Endothelial cell of umbilical vein (primary cell): Measurements from ENCODE around the gene IP6K2. TPM values are rescaled to one million over a fixed set of nuclear protein-coding genes. Genes with fewer than 3 reads are reported as not detected.

Source experiments
- BruUV-seq: library from RNA; stranded (reverse); fragments of 400-500 nt; replicated peaks from 2 replicates; lab custom pipeline; 2021; lab: Mats Ljungman, UMichigan
- CTCF ChIA-PET: fragments of 300-600, 350-600 bp; sonication (Branson Sonifier 250); formaldehyde crosslinking; loops from one replicate; lab custom pipeline; 2021; ENCODE audit warnings: antibody characterized with exemption, inconsistent platforms; lab: Charles Lee
- POLR2A ChIA-PET: fragments of 300-600, 350-600 bp; sonication (Branson Sonifier 250); formaldehyde crosslinking; loops from one replicate; lab custom pipeline; 2021; ENCODE audit warnings: antibody characterized with exemption, inconsistent platforms; lab: Charles Lee
- DNase-seq: peaks from one replicate; pipeline ENCODE4 v3.0.0-alpha.2; 2011; ENCODE audit warnings: low read depth, low spot score
- FAIRE-seq: peaks from 2 replicates; lab custom pipeline; 2011; peaks lifted over from hg19 to GRCh38; lab: Jason Lieb, UNC
- H2AFZ ChIP-seq: 2 replicates; pipeline ENCODE4 v1.6.0; 2012; ENCODE audit warnings: low read depth, low read length, control low read depth, inconsistent platforms
- H3K27ac ChIP-seq: 2 replicates; pipeline ENCODE4 v1.5.1; 2011; ENCODE audit warnings: low read depth, mild to moderate bottlenecking, control low read depth, low read length, moderate library complexity; ENCODE audit not compliant: insufficient read depth
- H3K27me3 ChIP-seq, 2 experiments: 2 replicates each; pipeline versions ENCODE4 v1.6.0 to v1.6.1; 2011; ENCODE audit warnings: low read length in 2 of 2, mixed read lengths in 1 of 2; ENCODE audit not compliant: control insufficient read depth in 2 of 2, insufficient read depth in 2 of 2
- H3K36me3 ChIP-seq, 2 experiments: 2 replicates in 1 of 2; 3 replicates in 1 of 2; pipeline ENCODE4 v1.5.1; 2011; ENCODE audit warnings: low read length in 2 of 2, mild to moderate bottlenecking in 1 of 2, moderate library complexity in 1 of 2; ENCODE audit not compliant: control insufficient read depth in 2 of 2, insufficient read depth in 2 of 2; ENCODE audit errors: extremely low read depth in 1 of 2
- H3K4me1 ChIP-seq: 3 replicates; pipeline ENCODE4 v1.5.1; 2011; ENCODE audit warnings: mild to moderate bottlenecking, low read length; ENCODE audit not compliant: control insufficient read depth, insufficient read depth; ENCODE audit errors: extremely low read depth
- H3K4me2 ChIP-seq: 2 replicates; pipeline ENCODE4 v1.6.1; 2011; ENCODE audit warnings: low read length, control low read depth, mixed read lengths; ENCODE audit not compliant: insufficient read depth
- H3K4me3 ChIP-seq, 3 experiments: fragments of 200-600 bp in 1 of 3; sonication (generic), shearing (Covaris generic) in 1 of 3; replicated peaks in 1 of 3; 2 replicates each; pipeline ENCODE4 v1.5.1; 2011 to 2016; ENCODE audit warnings: control low read depth in 3 of 3, low read length in 3 of 3, mild to moderate bottlenecking in 2 of 3, inconsistent platforms in 1 of 3, low read depth in 1 of 3, moderate library complexity in 1 of 3; ENCODE audit not compliant: insufficient read depth in 1 of 3
- H3K79me2 ChIP-seq: 2 replicates; pipeline ENCODE4 v1.6.0; 2012; ENCODE audit warnings: low read length, inconsistent platforms; ENCODE audit not compliant: control insufficient read depth, insufficient read depth
- H3K9ac ChIP-seq: replicated peaks from 2 replicates; pipeline ENCODE3; 2011; ENCODE audit warnings: low read length, control low read depth; ENCODE audit not compliant: insufficient read depth; ENCODE audit errors: extremely low read depth
- H3K9me1 ChIP-seq: replicated peaks from 3 replicates; pipeline ENCODE4 v1.6.0; 2011; ENCODE audit warnings: mild to moderate bottlenecking, low read length; ENCODE audit not compliant: control insufficient read depth, insufficient read depth; ENCODE audit errors: extremely low read depth
- H3K9me3 ChIP-seq: replicated peaks from 2 replicates; pipeline ENCODE4 v1.5.1; 2012; ENCODE audit warnings: low read length, inconsistent platforms; ENCODE audit not compliant: control insufficient read depth, insufficient read depth
- H4K20me1 ChIP-seq: replicated peaks from 2 replicates; pipeline ENCODE3; 2011; ENCODE audit warnings: mild to moderate bottlenecking, low read length; ENCODE audit not compliant: control insufficient read depth, insufficient read depth; ENCODE audit errors: extremely low read depth
- CTCF ChIP-seq, 2 donors: IDR thresholded peaks; 1 replicate in 1 of 2; 2 replicates in 1 of 2; pipeline ENCODE4 v1.5.1; 2011; ENCODE audit warnings: low read length in 2 of 2, mild to moderate bottlenecking in 2 of 2, moderate library complexity in 2 of 2, control low read depth in 1 of 2, inconsistent platforms in 1 of 2, low read depth in 1 of 2; ENCODE audit not compliant: insufficient read depth in 1 of 2; ENCODE audit errors: extremely low read depth in 1 of 2
- EZH2 ChIP-seq: IDR thresholded peaks from 2 replicates; pipeline ENCODE4 v1.6.1; 2012; ENCODE audit warnings: borderline replicate concordance, low read depth, mild to moderate bottlenecking, moderate library complexity, low read length, inconsistent platforms; ENCODE audit not compliant: severe bottlenecking
- FOS ChIP-seq: IDR thresholded peaks from 2 replicates; pipeline ENCODE4 v1.6.1; 2011; ENCODE audit warnings: mild to moderate bottlenecking, low read length, moderate library complexity, borderline replicate concordance; ENCODE audit not compliant: insufficient read depth
- GATA2 ChIP-seq: IDR thresholded peaks from 2 replicates; pipeline ENCODE4 v1.7.0; 2011; ENCODE audit warnings: low read depth, mild to moderate bottlenecking, moderate library complexity, mixed read lengths, low read length; ENCODE audit not compliant: insufficient read length, insufficient read depth
- JUN ChIP-seq: IDR thresholded peaks from 2 replicates; pipeline ENCODE4 v1.6.1; 2011; ENCODE audit warnings: borderline replicate concordance, low read depth; ENCODE audit not compliant: insufficient read length, insufficient read depth
- MAX ChIP-seq: IDR thresholded peaks from 2 replicates; pipeline ENCODE4 v1.6.1; 2011; ENCODE audit not compliant: insufficient read depth, insufficient read length
- MYC ChIP-seq: IDR thresholded peaks from one replicate; pipeline ENCODE4 v1.6.1; 2011; ENCODE audit warnings: mild to moderate bottlenecking, low read depth, low read length
- POLR2A ChIP-seq: IDR thresholded peaks from 2 replicates; pipeline ENCODE4 v1.6.1; 2012; ENCODE audit warnings: low read depth, mild to moderate bottlenecking, control low read depth, low read length
- POLR2AphosphoS5 ChIP-seq: IDR thresholded peaks from 2 replicates; pipeline ENCODE4 v1.6.1; 2012; ENCODE audit warnings: low read depth, mild to moderate bottlenecking, control low read depth, low read length, moderate library complexity; ENCODE audit not compliant: insufficient read depth
- dilution Hi-C: fragments of 300-500 bp; cut with MboI; formaldehyde crosslinking; loops from one replicate; pipeline ENCODE4 v1.15.0; 2019; ENCODE audit warnings: low sequenced_read_pairs; ENCODE audit not compliant: extremely low pct_ligation_motif_present
- intact Hi-C: fragments of 100-400 bp; cut with micrococcal nuclease; formaldehyde crosslinking; loops from one replicate; pipeline ENCODE4 v1.10.0; 2022
- polyA plus RNA-seq, 4 experiments: library from polyadenylated mRNA; depleted of rRNA in 3 of 4; stranded (reverse) in 3 of 4; unstranded in 1 of 4; fragments of >200 nt; gene quantifications; 2 replicates each; pipeline versions ENCODE4 v1.2.1 to v1.2.3, GENCODE V29; 2011 to 2012; ENCODE audit warnings: missing spikeins in 1 of 4
- total RNA-seq: library from RNA; stranded (reverse); gene quantifications from 2 replicates; pipeline ENCODE4 v1.2.3, GENCODE V29; 2021

Gene IP6K2
- total and polyA plus RNA-seq, 2 donors (not counting 3 experiments of a cell fraction or from before 2014, with no cell fraction given), result 81.8 to 143 TPM

- Histone ChIP-seq H3K9me3 (no peaks in the 10 kb centered on the region), H3K9ac (no peak overlapping the region), H4K20me1 (no peaks in the 10 kb centered on the region), H3K4me1 (peaks cover 14% of the 10 kb centered on the region), H3K36me3 (peaks cover 7 to 18% of the 10 kb centered on the region in 2 experiments), H3K79me2 (peaks cover 2% of the 10 kb centered on the region), H3K27me3 (no peaks in the 10 kb centered on the region), H3K4me2 (no peak overlapping the region), H2AFZ (no peak overlapping the region), H3K4me3 (no peak overlapping the region), H3K9me1 (no peaks in the 10 kb centered on the region), H3K27ac (no peak overlapping the region)
- intact Hi-C loops (no loop called here), dilution Hi-C loops (no loop called here)
- POLR2A ChIA-PET, result no interaction called here
- DNase-seq (no peak), FAIRE-seq (no peak)
- CTCF ChIA-PET, result interaction anchor here (1.3 to 2.0 kb wide), 2 partner anchors 18 to 26 kb away, joined by 3 to 5 read pairs; no protein-coding TSS in a partner anchor
- TF ChIP-seq POLR2A (no peak), EZH2 (no peak), MAX (no peak), FOS (no peak), MYC (no peak), POLR2AphosphoS5 (no peak), JUN (no peak), CTCF (IDR thresholded peaks at IDR 0.05; ENCODE audit: extremely low read depth in 1 of 2, insufficient read depth in 1 of 2, low read depth in 1 of 2, low read length in 2 of 2) (no peak), GATA2 (no peak)
- BruUV-seq, result no TSS peak
These were observed 34.2 kb downstream of the IP6K2 start for GRCh38 chr3:48682786-48683185.
